HG02943 (cell line): Measurements from ENCODE around the gene TTLL5.

Experiments used
- ATAC-seq: cut with Tn5 transposase; IDR thresholded peaks from one replicate; pipeline ENCODE4 v1.9.1; 2021; ENCODE audit warnings: mild to moderate bottlenecking, low read depth, moderate library complexity; ENCODE audit not compliant: unreplicated experiment

TTLL5 gene

DNA sequence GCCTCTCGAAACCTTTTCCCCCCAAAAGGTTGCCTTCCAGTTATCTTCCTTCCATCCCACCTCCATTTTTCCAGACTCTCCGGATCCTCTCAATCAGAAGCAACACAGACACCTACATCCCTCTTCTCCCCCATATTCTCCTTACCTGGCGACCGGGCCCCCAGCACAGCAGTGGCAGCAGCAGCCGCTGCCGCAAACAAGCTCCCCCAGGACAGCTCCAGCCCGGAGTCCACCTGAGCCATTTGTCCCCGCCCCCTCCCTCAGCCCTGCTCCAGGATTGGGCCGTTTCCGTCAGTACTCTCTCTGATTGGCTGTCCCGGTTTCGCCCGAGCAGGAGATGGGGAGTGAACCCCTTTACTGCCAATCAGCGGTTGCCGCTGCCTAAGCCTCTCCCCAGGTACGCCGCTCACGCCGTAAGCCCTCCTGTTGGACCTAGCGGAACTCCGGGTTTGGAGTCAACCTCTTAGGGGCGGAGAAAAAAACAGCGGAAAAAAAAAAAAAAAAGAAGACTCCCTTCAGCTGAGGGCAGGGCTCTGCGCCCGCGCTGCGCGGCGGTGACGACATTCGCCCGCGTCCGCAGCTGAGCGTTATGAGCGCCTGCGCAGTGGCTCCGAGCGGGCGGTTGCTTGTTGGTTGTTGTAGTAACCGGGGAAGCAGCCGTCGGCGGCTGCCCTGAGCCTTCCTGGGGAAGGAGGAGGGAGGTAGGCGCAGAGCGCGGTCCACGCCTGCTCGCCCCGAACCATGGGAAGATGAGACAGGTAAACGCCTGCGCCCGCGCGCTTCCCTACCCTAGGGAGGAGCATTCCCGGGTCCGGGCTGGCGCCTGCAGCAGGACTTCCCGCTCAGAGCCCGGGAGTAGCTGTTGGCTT lies at the start of gene TTLL5, which contains the start of gene ERG28:
Gene TTLL5 (plus strand): TSS at position 617 of the 869 bp plus-strand sequence. CDS start 1,904 bp downstream, outside the sequence.
Gene ERG28 (minus strand): TSS at position 247 of the 869 bp plus-strand sequence. CDS start 3,374 bp downstream, outside the sequence.
- peak; percentile 95 for ATAC-seq

- ATAC-seq: no peak
These were observed 48.9 kb upstream of the TTLL5 start for GRCh38 chr14:75612157-75612556.

- no peak for ATAC-seq
These were observed 46.9 kb upstream of the TTLL5 start for GRCh38 chr14:75614179-75614578.

- ATAC-seq: no peak
These were observed 45.8 kb upstream of the TTLL5 start for GRCh38 chr14:75615200-75615599.

DNA sequence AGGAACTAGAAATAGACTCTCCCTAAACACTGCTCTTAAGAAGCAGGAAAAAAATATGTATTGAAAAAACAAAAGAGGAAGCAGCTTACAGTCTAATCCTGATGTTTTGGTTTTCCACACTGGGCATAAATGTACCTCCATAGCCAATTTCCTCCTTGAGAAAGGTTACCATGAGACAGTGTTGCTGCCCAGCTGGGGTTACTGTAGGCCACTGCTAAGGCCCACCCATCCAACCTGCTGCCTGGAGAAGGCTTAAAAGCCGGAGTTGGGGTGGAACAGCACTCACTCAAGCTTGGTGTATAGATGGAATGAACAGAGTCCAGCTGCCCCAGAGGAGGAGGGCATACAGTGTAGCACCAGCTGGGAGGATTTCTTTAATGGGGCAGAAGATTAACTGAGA lies 41.5 kb upstream of the TTLL5 start:
- ATAC-seq: no peak

DNA sequence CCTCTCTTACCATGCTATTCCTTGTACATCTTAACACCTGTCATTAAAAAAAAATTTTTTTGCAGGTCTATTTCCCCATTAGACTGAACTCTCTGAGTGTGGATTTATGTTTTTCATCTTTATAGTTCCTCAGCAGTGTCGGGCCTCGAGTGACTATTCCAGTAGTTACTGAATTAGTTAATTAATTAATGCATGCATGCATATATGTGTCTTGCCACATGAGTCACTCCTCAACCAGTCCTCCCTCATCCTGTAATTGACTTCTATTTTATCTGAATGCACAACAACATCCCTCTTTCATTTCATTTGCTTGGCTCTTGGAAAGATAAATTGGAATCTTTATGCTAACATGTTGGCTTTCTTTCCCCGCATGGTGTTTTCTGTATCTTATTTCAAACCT lies 36.0 kb upstream of the TTLL5 start:
- no peak for ATAC-seq

DNA sequence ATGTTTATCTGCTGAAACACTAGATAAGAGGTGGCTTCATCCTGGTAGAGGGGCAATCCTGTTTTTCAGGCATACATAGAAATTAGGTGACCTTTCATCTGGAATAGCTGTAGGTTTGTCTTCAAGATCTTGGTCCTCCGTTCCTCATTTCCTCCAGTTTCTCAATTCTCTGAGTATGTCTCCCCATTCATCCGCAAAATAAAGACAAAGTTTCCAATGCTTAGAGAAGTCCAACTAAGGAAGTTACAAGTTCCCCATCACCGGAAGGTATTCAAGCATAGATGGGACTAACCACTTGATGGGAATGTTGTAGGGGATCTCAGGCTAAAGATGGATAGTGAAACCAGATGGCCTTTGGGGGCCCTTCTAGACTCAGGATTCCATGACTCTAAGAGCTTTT lies 34.6 kb upstream of the TTLL5 start:
- ATAC-seq: no peak

- ATAC-seq: no peak
These were observed 34.2 kb upstream of the TTLL5 start for GRCh38 chr14:75626863-75627262.

DNA sequence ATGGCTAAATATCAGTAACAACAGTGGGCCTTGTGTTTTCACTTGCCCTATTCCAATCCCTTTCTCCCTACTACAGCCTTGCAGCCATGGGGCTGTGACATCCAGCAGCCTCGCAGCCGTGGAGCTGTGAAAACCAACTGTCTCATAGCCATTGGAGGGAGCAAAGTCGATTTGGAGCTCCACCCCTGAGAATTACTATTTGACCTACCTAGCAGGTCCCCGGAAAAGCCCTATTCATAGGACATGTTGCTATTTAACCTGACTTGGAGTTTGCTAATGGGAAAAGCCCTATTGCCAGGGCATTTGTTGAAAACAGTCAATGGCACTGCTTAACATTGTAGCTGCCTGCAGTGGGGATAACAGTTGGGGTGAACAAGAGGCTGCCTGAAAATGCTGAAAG lies 33.6 kb upstream of the TTLL5 start:
- no peak for ATAC-seq

- ATAC-seq: no peak
These were observed 32.2 kb upstream of the TTLL5 start for GRCh38 chr14:75628816-75629215.

DNA sequence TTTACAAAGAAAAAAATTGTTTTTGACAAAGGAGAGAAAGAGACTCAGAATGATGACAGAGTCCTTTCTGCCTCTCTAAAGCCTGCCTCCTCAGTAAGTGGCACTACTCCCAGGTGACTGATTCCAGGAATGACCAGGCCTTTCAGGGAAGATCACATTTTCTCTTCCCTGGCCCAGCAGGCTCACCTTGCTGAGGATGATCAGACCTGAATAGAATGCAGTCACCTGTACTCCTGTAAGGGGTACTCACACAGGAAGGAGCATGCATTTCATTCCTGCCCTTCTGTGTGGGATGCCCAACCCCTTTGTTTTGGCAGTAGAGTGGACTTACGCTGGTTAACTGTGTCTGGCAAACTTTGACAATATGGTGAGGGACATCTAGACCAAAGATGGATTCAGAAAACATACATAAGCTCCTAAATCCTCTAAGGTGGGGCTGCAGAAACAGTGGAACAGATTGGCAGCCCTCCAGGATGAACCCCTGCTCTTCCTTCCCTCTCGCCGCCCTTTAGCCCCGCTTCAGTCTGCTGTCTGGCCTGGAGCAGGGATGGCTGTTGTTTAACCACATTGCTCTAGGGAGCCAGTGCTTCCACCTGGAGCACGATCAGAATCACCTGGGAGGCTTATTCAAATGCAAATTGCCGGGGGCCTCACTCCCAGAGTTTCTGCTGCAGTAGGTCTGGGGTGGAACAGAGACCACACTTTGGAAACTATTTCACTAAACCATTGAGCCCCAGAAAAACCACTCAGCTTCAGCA lies 30.2 kb upstream of the TTLL5 start:
- no peak for ATAC-seq

DNA sequence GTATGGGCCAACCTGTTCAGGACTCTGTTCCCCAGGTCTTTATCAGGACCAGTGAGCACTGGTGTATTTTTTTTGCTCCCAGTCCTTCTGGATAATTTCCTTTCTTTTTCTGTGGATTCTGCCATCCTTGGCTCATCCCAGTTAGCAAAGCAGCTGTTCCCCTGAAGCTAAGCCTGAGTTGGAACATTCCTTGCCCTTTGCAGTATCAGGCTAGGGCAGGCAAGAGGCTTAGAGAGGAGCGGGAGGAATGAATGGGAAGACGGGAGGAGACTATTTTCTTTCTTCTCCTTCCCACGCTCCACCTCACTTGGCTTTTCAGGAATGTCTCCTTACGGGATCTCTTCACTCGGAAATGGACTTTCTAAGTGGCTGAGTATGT lies 29.6 kb upstream of the TTLL5 start:
- ATAC-seq: no peak

DNA sequence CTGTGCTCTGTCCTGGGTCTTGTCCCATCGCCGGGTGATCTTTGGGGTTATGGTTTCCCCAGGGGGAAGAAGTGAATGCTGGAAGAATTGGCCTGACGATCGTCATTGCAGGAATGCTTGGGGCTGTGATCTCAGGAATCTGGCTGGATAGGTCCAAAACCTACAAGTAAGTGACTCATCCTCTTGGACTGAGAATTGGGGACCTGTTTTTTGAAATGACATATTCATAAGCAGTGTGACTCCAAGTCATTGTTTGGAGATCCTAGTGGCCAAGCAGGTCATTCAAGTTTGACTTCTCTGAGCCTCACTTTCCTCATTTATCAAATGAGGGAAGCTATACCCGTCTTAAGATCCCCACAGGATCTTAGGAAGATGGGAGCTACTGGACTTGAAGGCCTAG lies 26.2 kb upstream of the TTLL5 start:
- ATAC-seq: no peak

- ATAC-seq: no peak
These were observed 24.9 kb upstream of the TTLL5 start for GRCh38 chr14:75636100-75636692.

- no peak for ATAC-seq
These were observed 20.2 kb upstream of the TTLL5 start for GRCh38 chr14:75640876-75641275.

DNA sequence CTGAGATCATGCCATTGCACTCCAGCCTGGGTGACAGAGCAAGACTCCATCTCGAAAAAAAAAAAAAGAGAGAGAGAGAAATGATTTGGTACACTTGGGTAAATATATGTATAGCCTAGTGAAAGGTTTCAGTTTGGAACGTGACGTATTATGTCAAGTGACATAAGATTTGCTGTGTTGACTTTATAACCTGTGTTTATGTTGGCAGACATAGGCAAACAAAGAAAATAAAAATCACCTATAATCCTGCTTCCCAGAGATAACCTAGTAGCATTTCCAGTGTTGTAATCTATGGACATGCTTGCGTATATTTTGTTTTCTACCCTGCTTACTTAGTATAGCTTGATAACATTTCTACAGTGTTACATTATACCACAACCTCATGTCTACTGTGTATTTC lies 17.1 kb upstream of the TTLL5 start:
- no peak for ATAC-seq

- no peak for ATAC-seq
These were observed 16.0 kb upstream of the TTLL5 start for GRCh38 chr14:75645056-75645455.

DNA sequence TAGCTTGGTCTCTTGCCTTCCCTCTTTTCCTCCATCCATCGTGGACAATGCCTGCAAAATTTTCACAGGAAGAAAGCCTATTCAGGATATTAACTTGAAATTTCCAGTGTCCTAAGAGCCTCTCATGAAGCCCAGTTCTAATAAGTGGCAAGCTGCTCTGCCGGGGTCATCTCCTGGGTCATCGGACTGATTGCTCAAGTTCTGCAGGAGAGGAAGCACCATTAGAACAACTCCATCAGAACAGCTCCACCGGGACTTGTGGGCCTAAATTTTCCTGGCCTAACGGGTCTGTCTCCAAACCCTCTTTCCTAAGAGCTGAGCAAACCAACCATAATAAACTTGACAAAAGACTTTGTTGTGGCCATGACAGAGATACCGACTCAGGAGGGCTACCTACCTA lies 14.3 kb upstream of the TTLL5 start:
- ATAC-seq: no peak

- no peak for ATAC-seq
These were observed 13.4 kb upstream of the TTLL5 start for GRCh38 chr14:75647640-75648039.

DNA sequence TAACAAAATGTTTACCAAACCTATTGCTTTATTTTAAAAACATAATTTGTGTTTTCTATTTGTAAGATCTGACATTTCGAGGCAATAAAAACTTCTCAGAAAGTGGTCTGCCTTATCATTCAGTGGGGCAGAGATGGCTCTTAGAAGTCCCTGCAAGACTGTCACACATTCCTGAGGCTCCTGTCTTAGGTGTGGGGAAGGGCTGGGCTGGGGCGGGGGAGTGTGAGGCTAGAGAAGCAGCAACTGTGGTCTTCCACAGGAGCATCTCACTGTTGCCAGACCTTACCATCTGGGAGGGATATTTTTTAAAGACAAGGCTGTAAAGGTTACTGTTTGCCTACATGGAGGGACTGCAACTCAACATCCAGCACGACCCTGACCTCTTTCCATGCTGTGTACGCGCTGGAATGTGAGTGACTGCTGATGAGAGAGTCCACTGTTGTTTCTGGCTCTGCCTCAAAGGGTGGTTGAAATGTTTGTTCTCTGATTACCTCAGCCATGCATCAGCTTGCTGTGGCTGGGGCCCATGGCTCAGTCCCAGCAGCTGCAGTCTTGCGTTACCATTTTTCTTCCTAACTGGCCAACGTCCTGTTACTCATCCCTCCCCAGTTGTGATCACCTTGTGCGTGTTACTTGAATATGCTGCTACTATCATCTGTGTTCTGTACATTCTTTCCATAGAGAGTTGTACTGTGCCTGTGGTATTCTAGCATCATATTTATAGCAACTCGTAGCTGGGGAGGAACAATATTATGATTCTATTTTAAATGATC lies 12.8 kb upstream of the TTLL5 start:
- ATAC-seq: no peak

- ATAC-seq: no peak
These were observed 11.7 kb upstream of the TTLL5 start for GRCh38 chr14:75649337-75649736.
